Astrocyte (in vitro differentiated cells and primary cell): ENCODE results near the gene PJA2.

Experiments used
- CTCF ChIP-seq: IDR thresholded peaks from 2 replicates; pipeline ENCODE4 v1.5.1; 2011; ENCODE audit warnings: low read depth, mild to moderate bottlenecking, inconsistent platforms, low read length, moderate library complexity; ENCODE audit not compliant: insufficient read depth
- EZH2 ChIP-seq: IDR thresholded peaks from 2 replicates; pipeline ENCODE4 v1.6.1; 2012; ENCODE audit warnings: mild to moderate bottlenecking, low read length, inconsistent platforms; ENCODE audit not compliant: insufficient read depth

GRCh38 chr5:109322694-109323093 is 87.1 kb downstream of the PJA2 start:
- no peak for TF ChIP-seq CTCF
- TF ChIP-seq EZH2: no peak
